ENCODE data around the gene USH2A.
"Not testable (repeated sequence)": the region's sequence is repeated elsewhere in the genome, so short reads cannot be mapped to it uniquely, and the experiment has no call there.

USH2A gene

GRCh38 chr1:216190438-216190837 is 232.8 kb downstream of the USH2A start:
- DNase-seq, result no peak

GRCh38 chr1:216186816-216187215 is 236.4 kb downstream of the USH2A start:
- no peak for DNase-seq

GRCh38 chr1:216186141-216186540 is 237.1 kb downstream of the USH2A start:
- DNase-seq, result no peak

GRCh38 chr1:216184126-216184680 is 239.0 kb downstream of the USH2A start:
- DNase-seq, result no peak

- DNase-seq, result no peak
These were observed 239.8 kb downstream of the USH2A start for GRCh38 chr1:216183454-216183853.

GRCh38 chr1:216183007-216183406 is 240.2 kb downstream of the USH2A start:
- DNase-seq, result no peak

- no peak for DNase-seq
These were observed 241.7 kb downstream of the USH2A start for GRCh38 chr1:216181590-216181989.

GRCh38 chr1:216178281-216178680 is 245.0 kb downstream of the USH2A start:
- no peak for DNase-seq

GRCh38 chr1:216176970-216177369 is 246.3 kb downstream of the USH2A start:
- DNase-seq, result no peak

- no peak for DNase-seq
These were observed 247.5 kb downstream of the USH2A start for GRCh38 chr1:216175714-216176113.

GRCh38 chr1:216173376-216173995 is 249.8 kb downstream of the USH2A start:
- DNase-seq, result no peak

- no peak for DNase-seq
These were observed 253.9 kb downstream of the USH2A start for GRCh38 chr1:216169351-216169750.

- no peak for DNase-seq
These were observed 254.7 kb downstream of the USH2A start for GRCh38 chr1:216168546-216168945.

- no peak for DNase-seq
These were observed 269.2 kb downstream of the USH2A start for GRCh38 chr1:216154063-216154462.

GRCh38 chr1:216153130-216153529 is 270.1 kb downstream of the USH2A start:
- no peak for DNase-seq

- not testable (repeated sequence) for DNase-seq
These were observed 277.7 kb downstream of the USH2A start for GRCh38 chr1:216145451-216146018.

- no peak for DNase-seq
These were observed 278.4 kb downstream of the USH2A start for GRCh38 chr1:216144661-216145450.

- DNase-seq, result no peak
These were observed 280.3 kb downstream of the USH2A start for GRCh38 chr1:216142921-216143320.

- DNase-seq, result no peak
These were observed 282.3 kb downstream of the USH2A start for GRCh38 chr1:216140730-216141524.

GRCh38 chr1:216124192-216124781 is 299.0 kb downstream of the USH2A start:
- no peak for DNase-seq

- no peak for DNase-seq
These were observed 299.6 kb downstream of the USH2A start for GRCh38 chr1:216123446-216124191.

- no peak for DNase-seq
These were observed 303.6 kb downstream of the USH2A start for GRCh38 chr1:216119600-216119999.
